Kidney (tissue), 14 donors: ENCODE results near the gene EIF4G1. TPM values are rescaled to one million over a fixed set of nuclear protein-coding genes. Genes with fewer than 3 reads are reported as not detected.

Experiments used
- DNase-seq, 5 donors: peaks; one replicate each; pipeline ENCODE4 v3.0.0-alpha.2; 2013 to 2020
- FAIRE-seq: peaks from 2 replicates; lab custom pipeline; 2012; peaks lifted over from hg19 to GRCh38; lab: Jason Lieb, UNC
- H3K27ac ChIP-seq, 2 donors: one replicate each; pipeline ENCODE4 v1.7.0; 2013; ENCODE audit warnings: low read depth in 2 of 2, low read length in 2 of 2, inconsistent platforms in 1 of 2
- H3K27me3 ChIP-seq: one replicate; pipeline ENCODE4 v1.7.1; 2013; ENCODE audit warnings: low read length, inconsistent platforms; ENCODE audit not compliant: control insufficient read depth, insufficient read depth
- H3K36me3 ChIP-seq, 3 donors: one replicate each; pipeline versions ENCODE4 v1.7.0 to v1.7.1; 2013; ENCODE audit warnings: low read length in 3 of 3, control low read depth in 1 of 3, inconsistent platforms in 1 of 3; ENCODE audit not compliant: insufficient read depth in 3 of 3, control insufficient read depth in 2 of 3
- H3K4me1 ChIP-seq, 3 donors: one replicate each; pipeline versions ENCODE4 v1.7.0 to v1.7.1; 2013; ENCODE audit warnings: low read length in 3 of 3, inconsistent platforms in 1 of 3, low read depth in 1 of 3; ENCODE audit not compliant: control insufficient read depth in 2 of 3, insufficient read depth in 2 of 3
- H3K4me3 ChIP-seq, 3 donors: one replicate each; pipeline versions ENCODE4 v1.7.0 to v1.8.1; 2013; ENCODE audit warnings: low read length in 3 of 3, control low read depth in 1 of 3, inconsistent platforms in 1 of 3
- H3K9ac ChIP-seq, 3 donors: one replicate each; pipeline versions ENCODE4 v1.7.0 to v1.7.1; 2013; ENCODE audit warnings: low read length in 3 of 3, control low read depth in 1 of 3, inconsistent platforms in 1 of 3
- H3K9me3 ChIP-seq, 3 donors: one replicate each; pipeline versions ENCODE4 v1.7.0 to v1.7.1; 2013; ENCODE audit warnings: low read length in 3 of 3, control low read depth in 1 of 3, inconsistent platforms in 1 of 3; ENCODE audit not compliant: control insufficient read depth in 2 of 3, insufficient read depth in 1 of 3
- intact Hi-C: fragments of 100-400 bp; cut with DNase I; formaldehyde crosslinking; loops from one replicate; pipeline ENCODE4 v1.11.1; 2022
- polyA plus RNA-seq: library from polyadenylated mRNA; stranded (reverse); fragments of 350-450 nt; fragmentation: Illumina TruSeq; extraction: RNeasy Lipid Tissue Mini Kit (QIAGEN cat#74804); gene quantifications from one replicate; pipeline ENCODE4 v1.2.3, GENCODE V29; 2014; ENCODE audit warnings: low read depth, low replicate concordance; ENCODE audit not compliant: insufficient read depth
- total RNA-seq: library from RNA; stranded (reverse); fragmentation: NEBNext Ultra II Directional; extraction: Animal tissue kit (Norgen Biotek cat#: 25700); gene quantifications from one replicate; pipeline ENCODE4 v1.2.1, GENCODE V29; 2021
- TF ChIP-seq, protein P1 (sequence below): IDR thresholded peaks from 3 replicates; pipeline ENCODE4 v1.5.1; 2012; ENCODE audit warnings: mild to moderate bottlenecking, moderate library complexity, borderline replicate concordance; ENCODE audit not compliant: insufficient read depth; ENCODE audit errors: extremely low read depth
- donor health status: control.
- donor health status: control.
- donor health status: control.
- donor health status: control.
- donor health status: control.
- donor health status: DM: yes; HTN: yes; CAD: no.
- donor health status: Normal renal cell carcinoma (clear cell type).

EIF4G1 gene
- total and polyA plus RNA-seq, 2 donors from 2014 or later, result 118 to 327 TPM

DNA sequence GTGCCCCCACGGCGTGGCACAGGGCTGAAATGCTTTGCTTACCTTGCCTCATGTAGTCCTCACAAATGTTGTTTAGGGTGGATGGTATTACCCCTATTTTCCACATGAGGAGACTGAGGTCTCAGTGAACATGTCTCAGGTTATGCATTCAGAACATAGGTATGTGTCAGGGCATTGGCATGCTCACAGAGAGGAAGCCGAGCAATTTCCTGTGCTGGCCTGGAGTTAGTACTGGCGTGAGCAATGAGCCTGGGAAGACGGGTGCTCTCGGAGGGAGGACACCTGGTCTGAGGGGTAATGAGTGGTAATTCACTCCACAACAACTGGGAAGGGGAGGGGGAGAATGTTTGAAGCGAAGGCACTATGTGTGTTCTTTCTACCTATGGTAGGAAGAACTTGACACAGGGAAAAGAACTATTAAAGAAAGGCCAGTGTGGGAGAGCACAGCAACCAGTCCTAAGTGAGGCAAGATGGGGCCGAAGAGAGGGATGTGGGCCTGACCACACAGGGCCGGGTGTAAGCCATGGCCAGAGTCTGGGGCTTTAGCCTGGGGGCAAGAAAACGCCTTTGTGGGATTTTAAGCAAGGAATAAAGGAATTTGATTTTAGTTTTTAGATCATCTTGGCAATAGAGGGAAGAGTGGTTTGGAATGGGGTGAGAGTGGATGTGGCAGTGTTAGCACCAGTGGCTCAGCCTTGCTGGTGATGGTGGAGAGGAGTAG is 18.1 kb downstream of the EIF4G1 start:
- intact Hi-C loops, result no loop called here
- Histone ChIP-seq H3K36me3 (peaks cover 18 to 67% (median 48%) of the 10 kb centered on the region in 3 donors), H3K9me3 (no peaks in the 10 kb centered on the region), H3K9ac (no peak overlapping the region), H3K4me3 (no peak overlapping the region), H3K27me3 (no peaks in the 10 kb centered on the region), H3K27ac (no peak overlapping the region), H3K4me1 (peaks cover 0 to 16% (median 11%) of the 10 kb centered on the region in 3 donors)
- TF ChIP-seq, protein P1, sequence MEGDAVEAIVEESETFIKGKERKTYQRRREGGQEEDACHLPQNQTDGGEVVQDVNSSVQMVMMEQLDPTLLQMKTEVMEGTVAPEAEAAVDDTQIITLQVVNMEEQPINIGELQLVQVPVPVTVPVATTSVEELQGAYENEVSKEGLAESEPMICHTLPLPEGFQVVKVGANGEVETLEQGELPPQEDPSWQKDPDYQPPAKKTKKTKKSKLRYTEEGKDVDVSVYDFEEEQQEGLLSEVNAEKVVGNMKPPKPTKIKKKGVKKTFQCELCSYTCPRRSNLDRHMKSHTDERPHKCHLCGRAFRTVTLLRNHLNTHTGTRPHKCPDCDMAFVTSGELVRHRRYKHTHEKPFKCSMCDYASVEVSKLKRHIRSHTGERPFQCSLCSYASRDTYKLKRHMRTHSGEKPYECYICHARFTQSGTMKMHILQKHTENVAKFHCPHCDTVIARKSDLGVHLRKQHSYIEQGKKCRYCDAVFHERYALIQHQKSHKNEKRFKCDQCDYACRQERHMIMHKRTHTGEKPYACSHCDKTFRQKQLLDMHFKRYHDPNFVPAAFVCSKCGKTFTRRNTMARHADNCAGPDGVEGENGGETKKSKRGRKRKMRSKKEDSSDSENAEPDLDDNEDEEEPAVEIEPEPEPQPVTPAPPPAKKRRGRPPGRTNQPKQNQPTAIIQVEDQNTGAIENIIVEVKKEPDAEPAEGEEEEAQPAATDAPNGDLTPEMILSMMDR, result no peak
- DNase-seq (no peak), FAIRE-seq (no peak)

DNA sequence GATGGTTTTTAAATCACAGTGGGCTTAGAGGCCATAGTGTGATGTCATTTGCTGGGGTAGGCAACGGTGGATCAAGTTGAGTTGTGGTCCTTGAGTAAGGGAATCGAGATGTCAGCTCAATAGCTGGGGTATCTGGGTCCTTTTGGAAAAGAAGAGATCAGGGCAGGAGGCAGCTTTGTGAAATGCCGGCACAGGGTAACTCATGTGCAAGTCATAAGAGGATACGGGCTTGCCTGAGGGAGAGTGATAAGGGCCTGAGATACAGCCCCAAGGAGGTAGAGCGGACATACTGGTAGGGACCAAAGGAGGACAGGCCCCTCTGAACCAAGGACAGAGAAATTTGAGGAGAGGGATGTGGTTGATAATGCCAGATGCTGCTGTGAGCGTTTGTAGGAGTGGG is 18.8 kb downstream of the EIF4G1 start:
- H3K9me3 ChIP-seq, result no peaks in the 10 kb centered on the region
- H3K9ac ChIP-seq, result no peak overlapping the region
- no peak overlapping the region for H3K27ac ChIP-seq
- TF ChIP-seq, protein P1, result no peak
- peaks cover 0 to 22% (median 11%) of the 10 kb centered on the region in 3 donors for H3K4me1 ChIP-seq
- intact Hi-C loops, result no loop called here
- H3K27me3 ChIP-seq, result no peaks in the 10 kb centered on the region
- no peak for DNase-seq
- no peak overlapping the region for H3K4me3 ChIP-seq
- no peak for FAIRE-seq
- H3K36me3 ChIP-seq, result peaks cover 18 to 60% (median 43%) of the 10 kb centered on the region in 3 donors

DNA sequence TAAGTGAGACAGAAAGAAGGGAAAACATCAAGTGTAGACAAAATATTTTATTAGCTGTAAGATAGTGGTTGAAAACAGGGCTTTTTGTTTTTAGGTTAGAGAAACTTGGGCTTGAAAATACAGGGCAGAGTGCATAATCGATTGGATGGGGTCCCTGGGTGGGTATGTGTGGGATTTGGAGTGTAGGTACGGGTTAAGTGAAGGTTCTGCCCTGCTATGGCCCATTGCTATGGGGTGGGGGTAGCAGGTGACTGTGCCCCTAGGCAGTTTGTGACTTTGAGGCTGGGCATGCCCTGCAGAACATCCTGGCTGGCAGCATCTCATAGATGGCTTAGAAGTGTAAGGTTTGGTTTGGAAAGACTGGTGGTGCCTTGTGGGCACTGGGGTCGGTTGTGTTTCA is 19.3 kb downstream of the EIF4G1 start:
- Histone ChIP-seq H3K4me3 (no peak overlapping the region), H3K4me1 (peaks cover 0 to 24% (median 11%) of the 10 kb centered on the region in 3 donors), H3K9me3 (no peaks in the 10 kb centered on the region), H3K27ac (no peak overlapping the region), H3K9ac (no peak overlapping the region), H3K27me3 (no peaks in the 10 kb centered on the region), H3K36me3 (peaks cover 18 to 55% (median 39%) of the 10 kb centered on the region in 3 donors)
- intact Hi-C loops, result no loop called here
- TF ChIP-seq, protein P1, result no peak
- no peak for DNase-seq
- FAIRE-seq, result no peak
